Erythroblast (primary cell): ENCODE data around the gene C16orf96.

Experiments used
- GATA1 ChIP-seq: IDR thresholded peaks from 2 replicates; pipeline ENCODE4 v1.6.1; 2011; ENCODE audit warnings: low read depth, mild to moderate bottlenecking, control low read depth, low read length, moderate library complexity
- POLR2A ChIP-seq: IDR thresholded peaks from 2 replicates; pipeline ENCODE4 v1.6.1; 2011; ENCODE audit warnings: mild to moderate bottlenecking, low read length

DNA sequence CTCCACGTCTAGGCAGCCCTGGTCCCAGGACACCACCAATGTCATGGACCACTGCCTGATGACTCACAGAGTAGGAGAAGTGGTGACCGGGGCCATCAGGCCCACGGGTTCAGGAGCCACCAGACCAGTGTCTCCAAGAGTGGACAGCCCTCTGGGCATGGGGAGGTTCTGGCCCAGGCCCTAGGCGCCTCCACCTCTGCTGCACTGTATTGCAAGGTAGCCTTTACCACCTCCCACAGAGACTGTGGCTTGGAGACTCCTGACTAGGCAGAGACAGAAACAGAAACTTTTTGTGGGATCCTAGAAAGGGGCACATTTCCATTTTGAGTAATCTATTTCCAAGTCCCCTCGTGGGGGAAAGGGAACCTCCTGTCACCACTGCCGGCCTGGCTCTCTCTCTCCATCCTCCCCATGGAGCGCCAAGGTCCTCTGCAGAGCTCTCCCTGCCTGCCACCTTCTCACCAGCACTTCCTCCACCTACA, 20.5 kb upstream of the C16orf96 start:
- TF ChIP-seq POLR2A (no peak), GATA1 (no peak)
